NB4 (cell line): ENCODE results near the gene CDHR4.

Experiments used
- MAX ChIP-seq: IDR thresholded peaks from 2 replicates; pipeline ENCODE4 v1.6.1; 2011; ENCODE audit warnings: low read depth, low read length
- MYC ChIP-seq: IDR thresholded peaks from 2 replicates; pipeline ENCODE4 v1.6.1; 2011; ENCODE audit warnings: low read depth, low read length
- POLR2A ChIP-seq: IDR thresholded peaks from 2 replicates; pipeline ENCODE4 v1.6.1; 2011; ENCODE audit warnings: mild to moderate bottlenecking; ENCODE audit not compliant: insufficient read length; ENCODE audit errors: extremely low read depth
- TF ChIP-seq, protein P1 (sequence below): IDR thresholded peaks from one replicate; pipeline ENCODE4 v1.5.1; 2012; ENCODE audit warnings: low read depth, low read length

GRCh38 chr3:49754536-49754935 lies 45.1 kb downstream of the CDHR4 start:
- TF ChIP-seq POLR2A, result no peak
- TF ChIP-seq, protein P1, sequence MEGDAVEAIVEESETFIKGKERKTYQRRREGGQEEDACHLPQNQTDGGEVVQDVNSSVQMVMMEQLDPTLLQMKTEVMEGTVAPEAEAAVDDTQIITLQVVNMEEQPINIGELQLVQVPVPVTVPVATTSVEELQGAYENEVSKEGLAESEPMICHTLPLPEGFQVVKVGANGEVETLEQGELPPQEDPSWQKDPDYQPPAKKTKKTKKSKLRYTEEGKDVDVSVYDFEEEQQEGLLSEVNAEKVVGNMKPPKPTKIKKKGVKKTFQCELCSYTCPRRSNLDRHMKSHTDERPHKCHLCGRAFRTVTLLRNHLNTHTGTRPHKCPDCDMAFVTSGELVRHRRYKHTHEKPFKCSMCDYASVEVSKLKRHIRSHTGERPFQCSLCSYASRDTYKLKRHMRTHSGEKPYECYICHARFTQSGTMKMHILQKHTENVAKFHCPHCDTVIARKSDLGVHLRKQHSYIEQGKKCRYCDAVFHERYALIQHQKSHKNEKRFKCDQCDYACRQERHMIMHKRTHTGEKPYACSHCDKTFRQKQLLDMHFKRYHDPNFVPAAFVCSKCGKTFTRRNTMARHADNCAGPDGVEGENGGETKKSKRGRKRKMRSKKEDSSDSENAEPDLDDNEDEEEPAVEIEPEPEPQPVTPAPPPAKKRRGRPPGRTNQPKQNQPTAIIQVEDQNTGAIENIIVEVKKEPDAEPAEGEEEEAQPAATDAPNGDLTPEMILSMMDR, result no peak
- no peak for TF ChIP-seq MYC
- no peak for TF ChIP-seq MAX
